HepG2 (cell line): ENCODE results near the gene SLC11A1. TPM values are rescaled to one million over a fixed set of nuclear protein-coding genes. Genes with fewer than 3 reads are reported as not detected.

ENCODE experiments used
- BRCA1 ChIP-seq: sonication (generic); formaldehyde crosslinking; IDR thresholded peaks from 2 replicates; pipeline ENCODE4 v1.4.0; 2020; ENCODE audit warnings: missing genetic modification reagents
- ISL2 ChIP-seq: sonication (generic); formaldehyde crosslinking; IDR thresholded peaks from 2 replicates; pipeline ENCODE4 v1.5.0; 2020; ENCODE audit warnings: missing genetic modification reagents
- KDM4B ChIP-seq: sonication (generic); formaldehyde crosslinking; IDR thresholded peaks from 2 replicates; pipeline ENCODE4 v1.4.0; 2020; ENCODE audit warnings: missing genetic modification reagents
- KDM5B ChIP-seq: sonication (generic); formaldehyde crosslinking; IDR thresholded peaks from 2 replicates; pipeline ENCODE4 v1.4.0; 2020; ENCODE audit warnings: missing genetic modification reagents, mild to moderate bottlenecking, borderline replicate concordance
- NBN ChIP-seq: fragments of 450-650 bp; conservative IDR thresholded peaks from 2 replicates; pipeline ENCODE4 v1.6.1; 2017
- NR1H2 ChIP-seq: sonication (generic); formaldehyde crosslinking; IDR thresholded peaks from 2 replicates; pipeline ENCODE4 v1.8.1; 2022; ENCODE audit warnings: low read depth, missing genetic modification reagents, borderline replicate concordance
- SNRNP70 ChIP-seq: fragments of 200-400 bp; formaldehyde crosslinking; IDR thresholded peaks from 2 replicates; pipeline ENCODE4 v1.6.1; 2017; ENCODE audit warnings: mild to moderate bottlenecking, low read depth, low read length, moderate library complexity
- ZBTB38 ChIP-seq: sonication (generic); formaldehyde crosslinking; IDR thresholded peaks from 2 replicates; pipeline ENCODE4 v1.5.1; 2020; ENCODE audit warnings: mild to moderate bottlenecking, missing genetic modification reagents
- ZNF138 ChIP-seq: sonication (generic); formaldehyde crosslinking; IDR thresholded peaks from 2 replicates; pipeline ENCODE4 v1.5.0; 2020; ENCODE audit warnings: mild to moderate bottlenecking, low read depth, missing genetic modification reagents
- polyA plus RNA-seq, 8 experiments: library from polyadenylated mRNA; depleted of rRNA in 3 of 8; stranded (reverse) in 7 of 8; unstranded in 1 of 8; fragments of >200 nt; fragmentation: Illumina TruSeq in 4 of 8; extraction: Trizol in 4 of 8; gene quantifications; 2 replicates each; pipeline versions ENCODE4 v1.2.1 to v1.2.3, GENCODE V29; 2011 to 2016; ENCODE audit warnings: low read depth in 4 of 8, missing spikeins in 1 of 8, mixed read lengths in 1 of 8; ENCODE audit not compliant: insufficient read depth in 1 of 8
- total RNA-seq, 5 experiments: library from RNA; depleted of rRNA; stranded (reverse); fragments of >200 nt; fragmentation: Illumina TruSeq; extraction: Trizol; gene quantifications; 2 replicates each; pipeline ENCODE4 v1.2.3, GENCODE V29; 2016; ENCODE audit warnings: low read depth in 1 of 5
- TF ChIP-seq, protein P1 (sequence below): sonication (generic); formaldehyde crosslinking; IDR thresholded peaks from 2 replicates; pipeline ENCODE4 v1.4.0; 2020; ENCODE audit warnings: missing genetic modification reagents, borderline replicate concordance
- TF ChIP-seq, protein P2 (sequence below): sonication (generic); formaldehyde crosslinking; IDR thresholded peaks from 2 replicates; pipeline ENCODE4 v1.5.0; 2020; ENCODE audit warnings: mild to moderate bottlenecking, missing genetic modification reagents
- TF ChIP-seq, protein P3 (sequence below): IDR thresholded peaks from 2 replicates; pipeline ENCODE4 v1.6.1; 2012; ENCODE audit warnings: low read length, improper control_type of control experiment
- TF ChIP-seq, protein P4 (sequence below): sonication (generic); formaldehyde crosslinking; IDR thresholded peaks from 2 replicates; pipeline ENCODE4 v1.4.0; 2020; ENCODE audit warnings: missing genetic modification reagents
- TF ChIP-seq, protein P5 (sequence below): IDR thresholded peaks from 2 replicates; pipeline ENCODE4 v1.6.1; 2012; ENCODE audit warnings: inconsistent platforms
- TF ChIP-seq, protein P6 (sequence below): IDR thresholded peaks from 2 replicates; pipeline ENCODE4 v1.6.1; 2016; ENCODE audit warnings: low read depth, borderline replicate concordance

SLC11A1 gene
- total and polyA plus RNA-seq, 2 of the 13 experiments (the other 11 are each of a cell fraction or from before 2014, with no cell fraction given), result 0.33 to 2.3 TPM

DNA sequence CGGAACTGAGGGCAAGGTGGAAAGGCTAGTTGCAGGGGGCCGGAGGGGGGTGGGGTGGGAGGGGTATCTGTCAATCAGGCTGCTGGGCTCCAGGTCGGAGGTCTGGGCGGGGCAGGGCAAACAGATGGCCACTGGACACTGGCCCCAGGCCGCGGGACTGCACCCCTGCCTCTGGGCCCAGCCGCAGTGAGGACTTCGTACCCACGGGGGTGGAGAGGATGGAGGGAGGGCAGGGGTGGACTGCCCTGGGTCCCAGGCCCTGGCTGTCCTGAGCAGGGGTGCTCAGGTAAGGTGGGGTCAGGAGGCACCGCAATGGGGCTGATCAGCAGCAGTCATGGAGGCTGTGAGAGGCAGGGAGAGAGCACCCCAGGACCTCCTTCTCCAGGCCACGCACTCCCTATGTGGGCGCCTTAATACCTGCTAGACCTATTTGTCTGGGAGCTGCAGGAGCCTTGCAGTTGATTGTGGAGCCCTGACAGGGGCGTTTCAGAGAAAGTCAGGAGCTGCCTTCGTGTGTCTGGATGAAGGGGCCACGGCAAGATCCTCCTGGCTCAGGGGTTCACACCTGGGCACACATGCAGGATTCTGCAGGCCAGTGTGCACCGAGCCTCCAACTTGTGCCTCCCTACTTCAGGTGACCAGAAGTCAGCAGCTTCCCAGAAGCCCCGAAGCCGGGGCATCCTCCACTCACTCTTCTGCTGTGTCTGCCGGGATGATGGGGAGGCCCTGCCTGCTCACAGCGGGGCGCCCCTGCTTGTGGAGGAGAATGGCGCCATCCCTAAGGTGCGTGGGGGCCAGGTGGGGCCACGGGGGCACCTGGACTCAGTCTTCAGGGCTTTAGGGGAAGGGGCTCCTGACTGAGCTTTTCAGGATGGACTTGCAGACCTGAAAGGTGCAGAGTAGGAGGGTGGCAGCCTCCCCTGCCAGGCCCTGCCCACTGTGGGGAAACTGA lies 19.1 kb downstream of the SLC11A1 start (continued):
- TF ChIP-seq, protein P1, sequence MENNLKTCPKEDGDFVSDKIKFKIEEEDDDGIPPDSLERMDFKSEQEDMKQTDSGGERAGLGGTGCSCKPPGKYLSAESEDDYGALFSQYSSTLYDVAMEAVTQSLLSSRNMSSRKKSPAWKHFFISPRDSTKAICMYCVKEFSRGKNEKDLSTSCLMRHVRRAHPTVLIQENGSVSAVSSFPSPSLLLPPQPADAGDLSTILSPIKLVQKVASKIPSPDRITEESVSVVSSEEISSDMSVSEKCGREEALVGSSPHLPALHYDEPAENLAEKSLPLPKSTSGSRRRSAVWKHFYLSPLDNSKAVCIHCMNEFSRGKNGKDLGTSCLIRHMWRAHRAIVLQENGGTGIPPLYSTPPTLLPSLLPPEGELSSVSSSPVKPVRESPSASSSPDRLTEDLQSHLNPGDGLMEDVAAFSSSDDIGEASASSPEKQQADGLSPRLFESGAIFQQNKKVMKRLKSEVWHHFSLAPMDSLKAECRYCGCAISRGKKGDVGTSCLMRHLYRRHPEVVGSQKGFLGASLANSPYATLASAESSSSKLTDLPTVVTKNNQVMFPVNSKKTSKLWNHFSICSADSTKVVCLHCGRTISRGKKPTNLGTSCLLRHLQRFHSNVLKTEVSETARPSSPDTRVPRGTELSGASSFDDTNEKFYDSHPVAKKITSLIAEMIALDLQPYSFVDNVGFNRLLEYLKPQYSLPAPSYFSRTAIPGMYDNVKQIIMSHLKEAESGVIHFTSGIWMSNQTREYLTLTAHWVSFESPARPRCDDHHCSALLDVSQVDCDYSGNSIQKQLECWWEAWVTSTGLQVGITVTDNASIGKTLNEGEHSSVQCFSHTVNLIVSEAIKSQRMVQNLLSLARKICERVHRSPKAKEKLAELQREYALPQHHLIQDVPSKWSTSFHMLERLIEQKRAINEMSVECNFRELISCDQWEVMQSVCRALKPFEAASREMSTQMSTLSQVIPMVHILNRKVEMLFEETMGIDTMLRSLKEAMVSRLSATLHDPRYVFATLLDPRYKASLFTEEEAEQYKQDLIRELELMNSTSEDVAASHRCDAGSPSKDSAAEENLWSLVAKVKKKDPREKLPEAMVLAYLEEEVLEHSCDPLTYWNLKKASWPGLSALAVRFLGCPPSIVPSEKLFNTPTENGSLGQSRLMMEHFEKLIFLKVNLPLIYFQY (CRISPR knock-in tag), result peak; percentile 66
- TF ChIP-seq KDM5B (CRISPR knock-in tag), result peak; percentile 95
- TF ChIP-seq NR1H2 (CRISPR knock-in tag), result no peak
- TF ChIP-seq, protein P2, sequence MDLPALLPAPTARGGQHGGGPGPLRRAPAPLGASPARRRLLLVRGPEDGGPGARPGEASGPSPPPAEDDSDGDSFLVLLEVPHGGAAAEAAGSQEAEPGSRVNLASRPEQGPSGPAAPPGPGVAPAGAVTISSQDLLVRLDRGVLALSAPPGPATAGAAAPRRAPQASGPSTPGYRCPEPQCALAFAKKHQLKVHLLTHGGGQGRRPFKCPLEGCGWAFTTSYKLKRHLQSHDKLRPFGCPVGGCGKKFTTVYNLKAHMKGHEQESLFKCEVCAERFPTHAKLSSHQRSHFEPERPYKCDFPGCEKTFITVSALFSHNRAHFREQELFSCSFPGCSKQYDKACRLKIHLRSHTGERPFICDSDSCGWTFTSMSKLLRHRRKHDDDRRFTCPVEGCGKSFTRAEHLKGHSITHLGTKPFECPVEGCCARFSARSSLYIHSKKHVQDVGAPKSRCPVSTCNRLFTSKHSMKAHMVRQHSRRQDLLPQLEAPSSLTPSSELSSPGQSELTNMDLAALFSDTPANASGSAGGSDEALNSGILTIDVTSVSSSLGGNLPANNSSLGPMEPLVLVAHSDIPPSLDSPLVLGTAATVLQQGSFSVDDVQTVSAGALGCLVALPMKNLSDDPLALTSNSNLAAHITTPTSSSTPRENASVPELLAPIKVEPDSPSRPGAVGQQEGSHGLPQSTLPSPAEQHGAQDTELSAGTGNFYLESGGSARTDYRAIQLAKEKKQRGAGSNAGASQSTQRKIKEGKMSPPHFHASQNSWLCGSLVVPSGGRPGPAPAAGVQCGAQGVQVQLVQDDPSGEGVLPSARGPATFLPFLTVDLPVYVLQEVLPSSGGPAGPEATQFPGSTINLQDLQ (CRISPR knock-in tag), result peak; percentile 8; the same call in 1 of the 2 replicates
- TF ChIP-seq, protein P3, sequence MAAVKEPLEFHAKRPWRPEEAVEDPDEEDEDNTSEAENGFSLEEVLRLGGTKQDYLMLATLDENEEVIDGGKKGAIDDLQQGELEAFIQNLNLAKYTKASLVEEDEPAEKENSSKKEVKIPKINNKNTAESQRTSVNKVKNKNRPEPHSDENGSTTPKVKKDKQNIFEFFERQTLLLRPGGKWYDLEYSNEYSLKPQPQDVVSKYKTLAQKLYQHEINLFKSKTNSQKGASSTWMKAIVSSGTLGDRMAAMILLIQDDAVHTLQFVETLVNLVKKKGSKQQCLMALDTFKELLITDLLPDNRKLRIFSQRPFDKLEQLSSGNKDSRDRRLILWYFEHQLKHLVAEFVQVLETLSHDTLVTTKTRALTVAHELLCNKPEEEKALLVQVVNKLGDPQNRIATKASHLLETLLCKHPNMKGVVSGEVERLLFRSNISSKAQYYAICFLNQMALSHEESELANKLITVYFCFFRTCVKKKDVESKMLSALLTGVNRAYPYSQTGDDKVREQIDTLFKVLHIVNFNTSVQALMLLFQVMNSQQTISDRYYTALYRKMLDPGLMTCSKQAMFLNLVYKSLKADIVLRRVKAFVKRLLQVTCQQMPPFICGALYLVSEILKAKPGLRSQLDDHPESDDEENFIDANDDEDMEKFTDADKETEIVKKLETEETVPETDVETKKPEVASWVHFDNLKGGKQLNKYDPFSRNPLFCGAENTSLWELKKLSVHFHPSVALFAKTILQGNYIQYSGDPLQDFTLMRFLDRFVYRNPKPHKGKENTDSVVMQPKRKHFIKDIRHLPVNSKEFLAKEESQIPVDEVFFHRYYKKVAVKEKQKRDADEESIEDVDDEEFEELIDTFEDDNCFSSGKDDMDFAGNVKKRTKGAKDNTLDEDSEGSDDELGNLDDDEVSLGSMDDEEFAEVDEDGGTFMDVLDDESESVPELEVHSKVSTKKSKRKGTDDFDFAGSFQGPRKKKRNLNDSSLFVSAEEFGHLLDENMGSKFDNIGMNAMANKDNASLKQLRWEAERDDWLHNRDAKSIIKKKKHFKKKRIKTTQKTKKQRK, result no peak
- TF ChIP-seq NBN, result no peak
- TF ChIP-seq, protein P4, sequence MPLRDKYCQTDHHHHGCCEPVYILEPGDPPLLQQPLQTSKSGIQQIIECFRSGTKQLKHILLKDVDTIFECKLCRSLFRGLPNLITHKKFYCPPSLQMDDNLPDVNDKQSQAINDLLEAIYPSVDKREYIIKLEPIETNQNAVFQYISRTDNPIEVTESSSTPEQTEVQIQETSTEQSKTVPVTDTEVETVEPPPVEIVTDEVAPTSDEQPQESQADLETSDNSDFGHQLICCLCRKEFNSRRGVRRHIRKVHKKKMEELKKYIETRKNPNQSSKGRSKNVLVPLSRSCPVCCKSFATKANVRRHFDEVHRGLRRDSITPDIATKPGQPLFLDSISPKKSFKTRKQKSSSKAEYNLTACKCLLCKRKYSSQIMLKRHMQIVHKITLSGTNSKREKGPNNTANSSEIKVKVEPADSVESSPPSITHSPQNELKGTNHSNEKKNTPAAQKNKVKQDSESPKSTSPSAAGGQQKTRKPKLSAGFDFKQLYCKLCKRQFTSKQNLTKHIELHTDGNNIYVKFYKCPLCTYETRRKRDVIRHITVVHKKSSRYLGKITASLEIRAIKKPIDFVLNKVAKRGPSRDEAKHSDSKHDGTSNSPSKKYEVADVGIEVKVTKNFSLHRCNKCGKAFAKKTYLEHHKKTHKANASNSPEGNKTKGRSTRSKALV (CRISPR knock-in tag), result no peak
- TF ChIP-seq KDM4B (CRISPR knock-in tag), result 0 out of 2 replicates have a peak, but pooled peaks have one; percentile 6
- 0 out of 2 replicates have a peak, but pooled peaks have one; percentile 60 for TF ChIP-seq BRCA1 (CRISPR knock-in tag)
- TF ChIP-seq ZBTB38, result peak; percentile 56; the same call in 1 of the 2 replicates
- TF ChIP-seq ZNF138, result peak; percentile 52; the same call in 1 of the 2 replicates
- TF ChIP-seq, protein P5, sequence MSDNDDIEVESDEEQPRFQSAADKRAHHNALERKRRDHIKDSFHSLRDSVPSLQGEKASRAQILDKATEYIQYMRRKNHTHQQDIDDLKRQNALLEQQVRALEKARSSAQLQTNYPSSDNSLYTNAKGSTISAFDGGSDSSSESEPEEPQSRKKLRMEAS, result no peak
- TF ChIP-seq ISL2, result peak; percentile 64
- TF ChIP-seq, protein P6, sequence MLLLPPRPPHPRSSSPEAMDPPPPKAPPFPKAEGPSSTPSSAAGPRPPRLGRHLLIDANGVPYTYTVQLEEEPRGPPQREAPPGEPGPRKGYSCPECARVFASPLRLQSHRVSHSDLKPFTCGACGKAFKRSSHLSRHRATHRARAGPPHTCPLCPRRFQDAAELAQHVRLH (CRISPR knock-in tag), result peak; percentile 92; the same call in 1 of the 2 replicates
- TF ChIP-seq SNRNP70, result no peak
